Measurements from ENCODE around the gene AKT3. TPM values are rescaled to one million over a fixed set of nuclear protein-coding genes. Genes with fewer than 3 reads are reported as not detected.
A peak's percentile ranks its signal among the peaks of the same experiment; 100 is the strongest.

AKT3 gene
- total and polyA plus RNA-seq, 2 donors (not counting 1 experiment from before 2014, with no cell fraction given): 37.8 to 42.0 TPM

GRCh38 chr1:243742819-243743218 lies 107.2 kb downstream of the AKT3 start:
- TF ChIP-seq EZH2 (IDR thresholded peaks at IDR 0.05; ENCODE audit: low read length, missing control alignments) (no peak), CTCF (conservative IDR thresholded peaks at IDR 0.05 in 1 of 2, IDR thresholded peaks at IDR 0.05 in 1 of 2; ENCODE audit: low read depth in 1 of 2, low read length in 2 of 2) (no peak)
- peaks cover 6% of the 10 kb centered on the region for H3K4me1 ChIP-seq (ENCODE audit: control insufficient read depth, extremely low read depth, insufficient read depth, low read length)
- H2AFZ ChIP-seq (ENCODE audit: low read length): no peak overlapping the region
- no peaks in the 10 kb centered on the region for H3K36me3 ChIP-seq (ENCODE audit: control insufficient read depth, insufficient read depth, low read length)
- H3K9me3 ChIP-seq (ENCODE audit: control insufficient read depth, insufficient read depth, low read depth, low read length): no peaks in the 10 kb centered on the region
- DNase-seq (ENCODE audit: low read depth in 2 of 2): peak; percentile 86 to 91
- peak overlapping the region in 1 of 4 experiments; percentile 21 for H3K4me3 ChIP-seq (replicated peaks in 1 of 4; ENCODE audit: control extremely low read depth in 1 of 4, insufficient read depth in 1 of 4, low read depth in 3 of 4, low read length in 4 of 4)
- peaks cover 2% of the 10 kb centered on the region for H3K79me2 ChIP-seq (ENCODE audit: control insufficient read depth, insufficient read depth, low read length)
- no peak overlapping the region for H3K9ac ChIP-seq (ENCODE audit: insufficient read depth, low read length)
- no peak overlapping the region for H3K4me2 ChIP-seq (ENCODE audit: extremely low read depth, insufficient read depth, low read length)
- no peaks in the 10 kb centered on the region for H3K27me3 ChIP-seq (ENCODE audit: control insufficient read depth, insufficient read depth, low read length)
- peak overlapping the region; percentile 2 for H3K27ac ChIP-seq (ENCODE audit: insufficient read depth, low read length)
- H4K20me1 ChIP-seq (ENCODE audit: control insufficient read depth, extremely low read depth, insufficient read depth, low read length): no peaks in the 10 kb centered on the region

- Histone ChIP-seq H3K4me2 (ENCODE audit: extremely low read depth, insufficient read depth, low read length) (no peak overlapping the region), H3K4me1 (ENCODE audit: control insufficient read depth, extremely low read depth, insufficient read depth, low read length) (peaks cover 6% of the 10 kb centered on the region), H3K27ac (ENCODE audit: insufficient read depth, low read length) (no peak overlapping the region), H3K36me3 (ENCODE audit: control insufficient read depth, insufficient read depth, low read length) (no peaks in the 10 kb centered on the region), H3K79me2 (ENCODE audit: control insufficient read depth, insufficient read depth, low read length) (peaks cover 2% of the 10 kb centered on the region), H2AFZ (ENCODE audit: low read length) (no peak overlapping the region), H3K4me3 (replicated peaks in 1 of 4; ENCODE audit: control extremely low read depth in 1 of 4, insufficient read depth in 1 of 4, low read depth in 3 of 4, low read length in 4 of 4) (no peak overlapping the region), H4K20me1 (ENCODE audit: control insufficient read depth, extremely low read depth, insufficient read depth, low read length) (no peaks in the 10 kb centered on the region), H3K9ac (ENCODE audit: insufficient read depth, low read length) (no peak overlapping the region), H3K9me3 (ENCODE audit: control insufficient read depth, insufficient read depth, low read depth, low read length) (no peaks in the 10 kb centered on the region), H3K27me3 (ENCODE audit: control insufficient read depth, insufficient read depth, low read length) (no peaks in the 10 kb centered on the region)
- DNase-seq (ENCODE audit: low read depth in 2 of 2): peak in 1 of 2 donors; percentile 50
- no peak for TF ChIP-seq EZH2 (IDR thresholded peaks at IDR 0.05; ENCODE audit: low read length, missing control alignments)
- TF ChIP-seq CTCF (conservative IDR thresholded peaks at IDR 0.05 in 1 of 2, IDR thresholded peaks at IDR 0.05 in 1 of 2; ENCODE audit: low read depth in 1 of 2, low read length in 2 of 2): no peak
Measured at GRCh38 chr1:243740255-243740999, 109.6 kb downstream of the AKT3 start.

GRCh38 chr1:243739335-243740003 lies 110.6 kb downstream of the AKT3 start:
- Histone ChIP-seq H3K9me3 (ENCODE audit: control insufficient read depth, insufficient read depth, low read depth, low read length) (no peaks in the 10 kb centered on the region), H2AFZ (ENCODE audit: low read length) (no peak overlapping the region), H3K79me2 (ENCODE audit: control insufficient read depth, insufficient read depth, low read length) (peaks cover 2% of the 10 kb centered on the region), H4K20me1 (ENCODE audit: control insufficient read depth, extremely low read depth, insufficient read depth, low read length) (no peaks in the 10 kb centered on the region), H3K9ac (ENCODE audit: insufficient read depth, low read length) (no peak overlapping the region), H3K4me1 (ENCODE audit: control insufficient read depth, extremely low read depth, insufficient read depth, low read length) (peaks cover 6% of the 10 kb centered on the region), H3K36me3 (ENCODE audit: control insufficient read depth, insufficient read depth, low read length) (no peaks in the 10 kb centered on the region), H3K27me3 (ENCODE audit: control insufficient read depth, insufficient read depth, low read length) (no peaks in the 10 kb centered on the region), H3K4me2 (ENCODE audit: extremely low read depth, insufficient read depth, low read length) (no peak overlapping the region), H3K4me3 (replicated peaks in 1 of 4; ENCODE audit: control extremely low read depth in 1 of 4, insufficient read depth in 1 of 4, low read depth in 3 of 4, low read length in 4 of 4) (no peak overlapping the region), H3K27ac (ENCODE audit: insufficient read depth, low read length) (no peak overlapping the region)
- no peak for TF ChIP-seq CTCF (conservative IDR thresholded peaks at IDR 0.05 in 1 of 2, IDR thresholded peaks at IDR 0.05 in 1 of 2; ENCODE audit: low read depth in 1 of 2, low read length in 2 of 2)
- no peak for DNase-seq (ENCODE audit: low read depth in 2 of 2)

Data from fibroblast of lung (primary cell).